IPS-20b (cell line): Measurements from ENCODE around the gene LCAT.

ENCODE experiments used
- H3K27ac ChIP-seq: one replicate; pipeline ENCODE4 v1.5.1; 2013; ENCODE audit warnings: low read length
- H3K27me3 ChIP-seq: 2 replicates; pipeline ENCODE4 v1.6.1; 2013; ENCODE audit warnings: mild to moderate bottlenecking, low read length, inconsistent platforms; ENCODE audit not compliant: insufficient read depth
- H3K36me3 ChIP-seq: 2 replicates; pipeline ENCODE4 v1.6.1; 2013; ENCODE audit warnings: low read depth, mild to moderate bottlenecking, inconsistent platforms, low read length, moderate library complexity; ENCODE audit not compliant: insufficient read depth
- H3K4me1 ChIP-seq: 2 replicates; pipeline ENCODE4 v1.6.1; 2013; ENCODE audit warnings: mild to moderate bottlenecking, control low read depth, inconsistent platforms, low read length, moderate library complexity; ENCODE audit not compliant: insufficient read depth
- H3K4me3 ChIP-seq: 2 replicates; pipeline ENCODE4 v1.5.1; 2013; ENCODE audit warnings: mild to moderate bottlenecking, low read length, inconsistent platforms
- H3K9ac ChIP-seq: 2 replicates; pipeline ENCODE4 v1.6.1; 2013; ENCODE audit warnings: low read depth, mild to moderate bottlenecking, inconsistent platforms, low read length, moderate library complexity
- H3K9me3 ChIP-seq: 2 replicates; pipeline ENCODE4 v1.6.1; 2013; ENCODE audit warnings: mild to moderate bottlenecking, low read depth, low read length, inconsistent platforms; ENCODE audit not compliant: insufficient read depth

Gene LCAT

DNA sequence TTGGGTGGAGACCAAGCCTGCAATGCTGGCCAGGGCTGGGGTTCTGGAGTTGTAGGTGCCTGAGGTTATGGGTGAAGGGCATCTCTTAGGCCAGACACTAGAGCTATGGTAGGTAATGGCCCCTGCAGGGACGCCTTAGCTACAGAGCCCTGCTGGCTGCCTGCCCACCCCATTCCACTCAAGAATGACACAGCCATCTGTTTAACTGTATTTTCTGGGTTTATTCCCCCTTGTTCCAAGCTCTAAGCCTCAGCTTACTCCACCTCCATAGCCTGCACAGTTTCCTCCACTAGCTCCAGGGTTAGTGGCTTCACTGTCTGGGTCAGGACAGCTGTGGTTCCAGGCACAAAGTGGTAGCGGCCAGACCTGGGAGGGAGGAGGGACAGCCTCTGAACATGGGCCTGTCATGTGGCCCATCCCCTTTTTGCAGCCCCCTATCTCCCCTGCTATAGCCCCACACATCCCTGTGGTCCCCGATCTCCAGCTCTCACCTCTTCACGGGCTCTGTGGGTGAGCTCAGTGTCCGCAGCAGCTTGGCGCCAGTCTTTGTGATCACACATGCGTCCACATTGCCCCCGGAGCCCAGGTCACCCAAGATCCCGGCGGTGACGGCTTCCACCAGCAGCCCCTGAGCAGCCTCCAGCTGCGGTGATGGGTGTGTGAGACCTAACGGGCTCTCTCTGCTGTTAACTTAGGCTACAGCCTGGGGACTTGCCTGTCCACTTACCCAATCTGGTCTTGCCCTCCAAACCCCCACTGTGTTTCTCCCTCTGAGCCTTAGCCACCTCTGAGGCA is 9.4 kb downstream of the LCAT start:
- Histone ChIP-seq H3K9ac (peak overlapping the region; percentile 81), H3K9me3 (no peaks in the 10 kb centered on the region), H3K36me3 (peaks cover 10% of the 10 kb centered on the region; the same call in 1 of the 2 replicates), H3K27me3 (no peaks in the 10 kb centered on the region), H3K27ac (no peak overlapping the region), H3K4me1 (0 out of 2 replicates have a peak, but pooled peaks cover 6% of the 10 kb centered on the region), H3K4me3 (peak overlapping the region; percentile 89)

DNA sequence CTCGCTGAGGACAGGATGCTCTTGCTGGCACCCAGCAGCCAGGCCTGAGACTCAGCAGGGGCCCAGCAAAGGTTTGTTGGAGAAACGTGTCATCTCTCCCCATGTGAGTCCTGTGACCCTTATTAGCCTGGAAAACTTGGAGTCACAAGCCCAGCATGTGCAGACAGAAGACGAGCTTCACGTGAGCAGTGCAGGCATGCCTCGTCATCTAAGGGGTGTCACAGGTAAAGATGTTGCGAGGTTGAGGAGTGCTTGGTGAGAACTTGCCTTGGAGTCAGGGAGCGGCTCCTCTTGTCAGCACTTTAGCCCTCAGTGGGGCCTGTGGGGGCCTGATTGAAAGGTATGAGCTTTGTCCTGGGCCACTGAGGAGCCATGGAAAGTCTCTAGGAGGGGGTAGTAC is 10.1 kb downstream of the LCAT start:
- H3K4me3 ChIP-seq = no peak overlapping the region
- H3K27me3 ChIP-seq = no peaks in the 10 kb centered on the region
- H3K36me3 ChIP-seq = peaks cover 17% of the 10 kb centered on the region; the same call in 1 of the 2 replicates
- no peak overlapping the region for H3K9ac ChIP-seq
- no peak overlapping the region for H3K27ac ChIP-seq
- H3K4me1 ChIP-seq = 0 out of 2 replicates have a peak, but pooled peaks cover 6% of the 10 kb centered on the region
- H3K9me3 ChIP-seq = no peaks in the 10 kb centered on the region

DNA sequence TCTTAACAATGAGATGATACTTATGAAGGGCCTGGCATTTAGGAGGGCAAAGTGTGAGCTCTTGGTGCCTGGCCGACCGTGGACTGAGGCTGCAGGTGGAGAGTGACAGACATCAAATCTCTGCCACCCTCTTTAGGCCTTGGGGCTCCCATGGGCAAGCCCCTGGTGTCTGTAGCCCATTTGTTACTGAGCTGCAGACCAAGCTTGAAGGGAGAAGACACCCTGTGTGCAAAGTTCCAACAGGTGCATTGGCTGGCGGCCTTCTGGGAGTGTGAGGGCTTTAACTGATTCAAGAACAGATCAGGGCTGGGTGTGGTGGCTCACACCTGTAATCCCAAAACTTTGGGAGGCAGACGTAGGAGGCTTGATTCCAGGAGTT is 11.5 kb downstream of the LCAT start:
- Histone ChIP-seq H3K4me1 (0 out of 2 replicates have a peak, but pooled peaks cover 6% of the 10 kb centered on the region), H3K27ac (no peak overlapping the region), H3K9ac (no peak overlapping the region), H3K4me3 (no peak overlapping the region), H3K36me3 (peaks cover 23% of the 10 kb centered on the region), H3K9me3 (no peaks in the 10 kb centered on the region), H3K27me3 (no peaks in the 10 kb centered on the region)

- no peak within 1 kb of the TSS for H3K27ac ChIP-seq
- no peak within 1 kb of the TSS for H3K9ac ChIP-seq
- H3K4me1 ChIP-seq = 0 out of 2 replicates have a peak, but pooled peaks cover 3% of the 10 kb centered on the region
- H3K4me3 ChIP-seq = no peak within 1 kb of the TSS
- peaks cover 23% of the 10 kb centered on the region for H3K36me3 ChIP-seq
- no peaks in the 10 kb centered on the region for H3K9me3 ChIP-seq
- H3K27me3 ChIP-seq = no peaks in the 10 kb centered on the region
Observed at GRCh38 chr16:67931712-67932461, 12.0 kb downstream of the LCAT start, which contains the start of gene CTRL. CTRL (minus strand) TSS chr16:67931862; CDS start chr16:67931852, 10 bp downstream.

GRCh38 chr16:67930678-67931211 is 13.2 kb downstream of the LCAT start:
- H3K4me1 ChIP-seq = peaks cover 8% of the 10 kb centered on the region
- H3K36me3 ChIP-seq = peaks cover 23% of the 10 kb centered on the region

GRCh38 chr16:67930191-67930590 is 13.7 kb downstream of the LCAT start:
- Histone ChIP-seq H3K36me3 (peaks cover 23% of the 10 kb centered on the region), H3K9me3 (no peaks in the 10 kb centered on the region), H3K9ac (no peak overlapping the region), H3K4me3 (no peak overlapping the region), H3K27me3 (no peaks in the 10 kb centered on the region), H3K27ac (no peak overlapping the region), H3K4me1 (peaks cover 8% of the 10 kb centered on the region)

More at GRCh38 chr16:67930678-67931211, 13.2 kb downstream of the LCAT start:
- Histone ChIP-seq H3K9me3 (no peaks in the 10 kb centered on the region), H3K9ac (no peak overlapping the region), H3K4me3 (no peak overlapping the region), H3K27ac (no peak overlapping the region), H3K27me3 (no peaks in the 10 kb centered on the region)

GRCh38 chr16:67928561-67929364 is 15.2 kb downstream of the LCAT start:
- peaks cover 23% of the 10 kb centered on the region for H3K36me3 ChIP-seq
- peaks cover 5% of the 10 kb centered on the region for H3K4me1 ChIP-seq
- no peak overlapping the region for H3K4me3 ChIP-seq
- no peaks in the 10 kb centered on the region for H3K9me3 ChIP-seq
- no peak overlapping the region for H3K9ac ChIP-seq
- no peaks in the 10 kb centered on the region for H3K27me3 ChIP-seq
- no peak overlapping the region for H3K27ac ChIP-seq

GRCh38 chr16:67928147-67928546 is 15.8 kb downstream of the LCAT start:
- Histone ChIP-seq H3K27me3 (no peaks in the 10 kb centered on the region), H3K4me1 (peaks cover 5% of the 10 kb centered on the region), H3K36me3 (peaks cover 23% of the 10 kb centered on the region), H3K9me3 (no peaks in the 10 kb centered on the region), H3K27ac (no peak overlapping the region), H3K4me3 (no peak overlapping the region), H3K9ac (no peak overlapping the region)

DNA sequence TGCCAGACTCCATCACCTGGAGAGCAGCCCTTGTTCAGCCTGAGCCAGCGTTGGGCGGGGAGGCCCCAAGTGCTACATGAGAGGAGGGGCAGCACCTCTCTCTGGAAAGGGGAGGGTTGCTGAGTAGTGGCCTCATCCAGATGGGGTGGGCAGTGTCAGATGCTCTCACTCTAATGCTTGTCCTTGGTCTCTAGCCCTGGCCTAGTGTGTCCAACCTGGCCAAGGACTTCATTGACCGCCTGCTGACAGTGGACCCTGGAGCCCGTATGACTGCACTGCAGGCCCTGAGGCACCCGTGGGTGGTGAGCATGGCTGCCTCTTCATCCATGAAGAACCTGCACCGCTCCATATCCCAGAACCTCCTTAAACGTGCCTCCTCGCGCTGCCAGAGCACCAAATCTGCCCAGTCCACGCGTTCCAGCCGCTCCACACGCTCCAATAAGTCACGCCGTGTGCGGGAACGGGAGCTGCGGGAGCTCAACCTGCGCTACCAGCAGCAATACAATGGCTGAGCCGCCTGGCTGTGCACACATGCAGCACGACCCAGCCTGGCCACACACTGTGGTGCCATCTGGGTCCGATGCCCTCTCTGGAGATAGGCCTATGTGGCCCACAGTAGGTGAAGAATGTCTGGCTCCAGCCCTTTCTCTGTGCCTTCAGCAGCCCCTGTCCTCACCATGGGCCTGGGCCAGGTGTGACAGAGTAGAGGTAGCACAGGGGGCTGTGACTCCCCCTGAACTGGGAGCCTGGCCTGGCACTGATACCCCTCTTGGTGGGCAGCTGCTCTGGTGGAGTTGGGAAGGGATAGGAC is 16.6 kb downstream of the LCAT start:
- H3K9me3 ChIP-seq = no peaks in the 10 kb centered on the region
- H3K36me3 ChIP-seq = peaks cover 23% of the 10 kb centered on the region
- H3K27me3 ChIP-seq = no peaks in the 10 kb centered on the region
- no peak overlapping the region for H3K4me3 ChIP-seq
- H3K9ac ChIP-seq = no peak overlapping the region
- H3K27ac ChIP-seq = no peak overlapping the region
- peaks cover 5% of the 10 kb centered on the region for H3K4me1 ChIP-seq

- Histone ChIP-seq H3K9me3 (no peaks in the 10 kb centered on the region), H3K4me1 (peaks cover 5% of the 10 kb centered on the region), H3K27ac (no peak overlapping the region), H3K9ac (peak overlapping the region; percentile 59; the same call in 1 of the 2 replicates), H3K27me3 (no peaks in the 10 kb centered on the region), H3K4me3 (no peak overlapping the region), H3K36me3 (peaks cover 23% of the 10 kb centered on the region)
Observed at GRCh38 chr16:67926181-67926750, 17.7 kb downstream of the LCAT start.
